Nucleus accumbens (tissue), 56 donors: ENCODE results near the gene LIG3.
"Not testable (repeated sequence)": the region's sequence is repeated elsewhere in the genome, so short reads cannot be mapped to it uniquely, and the experiment has no call there.

ENCODE experiments used
- DNase-seq, 56 donors: peaks; one replicate each; lab custom pipeline; 2025; lab: John Stamatoyannopoulos, UW

The LIG3 gene

GRCh38 chr17:35030780-35031179 is 50.5 kb downstream of the LIG3 start:
- no peak for DNase-seq

DNA sequence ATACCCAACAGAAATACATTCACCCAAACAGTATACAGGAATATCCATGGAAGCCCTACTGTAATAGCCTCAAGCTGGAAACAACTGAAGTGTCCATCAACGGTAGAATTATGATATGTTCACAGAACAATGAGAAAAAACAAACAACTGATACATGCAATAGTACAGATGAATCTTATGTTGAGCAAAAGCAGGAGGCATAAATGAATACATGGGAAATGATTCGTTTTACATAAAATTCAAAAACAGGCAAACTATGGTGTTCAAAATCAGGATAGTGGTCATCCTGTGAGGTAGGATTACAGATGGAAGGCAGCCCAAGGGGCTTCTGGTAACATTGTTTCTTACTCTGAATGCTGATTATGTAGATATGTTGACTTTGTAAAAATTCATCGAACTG is 58.1 kb downstream of the LIG3 start:
- DNase-seq = no peak

GRCh38 chr17:35041390-35041789 is 61.1 kb downstream of the LIG3 start:
- no peak for DNase-seq

DNA sequence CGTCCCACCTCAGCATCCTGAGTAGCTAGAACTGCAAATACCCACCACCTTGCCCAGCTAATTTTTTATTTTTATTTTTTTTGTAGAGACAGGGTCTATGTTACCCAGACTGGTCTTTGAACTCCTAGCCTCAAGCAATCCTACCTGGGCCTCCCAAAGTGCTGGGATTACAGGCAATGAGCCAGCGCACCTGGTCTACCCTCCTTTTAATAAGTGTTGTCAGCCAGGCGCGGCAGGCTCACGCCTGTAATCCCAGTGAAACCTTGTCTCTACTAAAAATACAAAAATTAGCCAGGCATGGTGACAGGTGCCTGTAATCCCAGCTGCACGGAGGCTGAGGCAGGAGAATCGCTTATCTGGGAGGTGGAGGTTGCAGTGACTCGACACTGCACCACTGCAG is 63.9 kb downstream of the LIG3 start:
- DNase-seq = no peak

- DNase-seq = not testable (repeated sequence)
Observed at GRCh38 chr17:35045458-35045979, 65.2 kb downstream of the LIG3 start.

GRCh38 chr17:35046245-35046644 is 65.9 kb downstream of the LIG3 start:
- no peak for DNase-seq

GRCh38 chr17:35046740-35047283 is 66.5 kb downstream of the LIG3 start:
- DNase-seq = peak in 17 of 56 donors; percentile 5 to 46 (median 16)

GRCh38 chr17:35048685-35049379 is 68.5 kb downstream of the LIG3 start:
- DNase-seq = no peak

DNA sequence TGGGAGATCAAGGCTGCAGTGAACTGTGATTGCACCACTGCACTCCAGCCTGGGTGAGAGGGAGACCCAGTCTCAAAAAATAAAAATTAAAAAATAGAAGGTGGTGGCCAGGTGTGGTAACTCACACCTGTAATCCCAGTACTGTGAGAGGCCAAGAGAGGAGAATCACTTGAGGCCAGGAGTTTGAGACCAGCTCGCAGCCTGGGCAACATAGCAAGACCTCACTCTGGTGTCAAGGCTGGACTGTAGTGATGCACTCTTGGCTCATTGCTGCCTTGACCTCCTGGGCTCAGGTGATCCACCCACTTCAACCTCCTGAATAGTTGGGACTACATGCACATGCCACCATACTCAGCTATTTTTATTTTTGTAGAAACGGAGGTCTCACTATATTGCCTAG is 69.9 kb downstream of the LIG3 start:
- DNase-seq = no peak

GRCh38 chr17:35051183-35051578 is 70.9 kb downstream of the LIG3 start:
- no peak for DNase-seq

DNA sequence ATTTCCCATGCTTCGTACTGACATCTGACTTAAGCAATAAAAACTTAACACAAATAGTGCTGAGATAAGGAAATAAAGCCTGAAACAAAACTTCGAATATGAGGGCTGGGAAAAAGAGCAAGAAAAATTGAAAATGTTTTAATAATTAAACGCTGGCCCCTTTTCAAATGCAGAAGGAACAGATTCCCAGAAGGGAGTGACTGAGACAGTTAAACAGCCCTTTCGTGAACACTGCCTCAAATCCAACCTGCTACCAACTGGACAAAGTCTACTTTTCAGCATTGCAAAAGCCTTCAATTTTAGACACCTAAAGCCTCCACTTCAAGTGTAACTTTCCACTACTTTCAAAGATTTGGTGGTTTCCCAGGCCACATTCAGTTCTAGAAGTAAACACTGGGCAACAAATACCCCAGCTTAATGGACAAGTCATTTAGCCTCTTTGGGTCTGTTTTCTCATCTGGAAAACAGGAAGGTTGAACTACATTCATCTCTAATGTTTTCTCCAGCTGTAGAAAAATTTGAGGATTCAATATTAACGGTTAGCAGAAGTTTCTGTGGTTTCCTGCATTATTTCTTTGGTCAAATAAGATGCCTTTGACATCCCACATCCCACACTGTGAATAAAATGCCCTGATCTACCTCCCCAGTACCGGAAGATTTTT is 71.4 kb downstream of the LIG3 start:
- DNase-seq = peak in 1 of 56 donors; percentile 19

GRCh38 chr17:35052241-35052610 is 71.9 kb downstream of the LIG3 start:
- no peak for DNase-seq

- no peak for DNase-seq
Observed at GRCh38 chr17:35052780-35053179, 72.5 kb downstream of the LIG3 start.

GRCh38 chr17:35053204-35053603 is 72.9 kb downstream of the LIG3 start:
- DNase-seq = no peak

DNA sequence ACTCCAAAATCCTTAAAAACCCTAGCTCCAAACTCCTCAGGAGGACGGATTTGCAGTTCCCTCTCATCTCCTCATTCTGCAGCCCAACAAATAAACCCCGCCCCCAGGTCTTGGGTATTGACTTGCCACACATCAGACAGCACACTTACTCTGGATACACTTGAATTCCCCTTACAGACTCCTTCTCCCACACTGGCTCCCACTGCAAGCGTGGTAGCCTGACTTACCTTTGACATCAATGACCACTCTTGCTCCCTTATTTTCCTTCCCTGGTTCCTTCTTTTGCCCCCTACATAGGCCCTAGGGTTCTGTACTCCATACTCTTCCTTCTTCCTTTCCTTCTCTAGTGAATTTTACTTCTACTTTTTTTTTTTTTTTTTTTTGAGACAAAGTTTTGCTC is 75.7 kb downstream of the LIG3 start:
- DNase-seq = peak in 1 of 56 donors; percentile 11

GRCh38 chr17:35057332-35057915 is 77.1 kb downstream of the LIG3 start:
- DNase-seq = no peak
